HG03025 (cell line): ENCODE measurements around the gene CFAP74.
"Not testable (repeated sequence)": the region's sequence is repeated elsewhere in the genome, so short reads cannot be mapped to it uniquely, and the experiment has no call there.

ENCODE experiments used
- ATAC-seq: cut with Tn5 transposase; IDR thresholded peaks from one replicate; pipeline ENCODE4 v1.9.1; 2021; ENCODE audit warnings: mild to moderate bottlenecking, moderate library complexity; ENCODE audit not compliant: unreplicated experiment, low FRiP score

Gene CFAP74

GRCh38 chr1:1989789-1990188 lies 13.8 kb downstream of the CFAP74 start:
- ATAC-seq = no peak

GRCh38 chr1:1989102-1989542 lies 14.5 kb downstream of the CFAP74 start:
- ATAC-seq = no peak

- ATAC-seq = no peak
These were observed 15.3 kb downstream of the CFAP74 start for GRCh38 chr1:1988061-1988945.

GRCh38 chr1:1987142-1987510 lies 16.5 kb downstream of the CFAP74 start:
- no peak for ATAC-seq

GRCh38 chr1:1986451-1987141 lies 17.0 kb downstream of the CFAP74 start:
- no peak for ATAC-seq

- ATAC-seq = no peak
These were observed 18.1 kb downstream of the CFAP74 start for GRCh38 chr1:1985375-1986050.

GRCh38 chr1:1984560-1985070 lies 19.0 kb downstream of the CFAP74 start:
- ATAC-seq = no peak

GRCh38 chr1:1982379-1983232 lies 21.0 kb downstream of the CFAP74 start:
- ATAC-seq = no peak

- not testable (repeated sequence) for ATAC-seq
These were observed 21.8 kb downstream of the CFAP74 start for GRCh38 chr1:1981631-1982327.

- ATAC-seq = no peak
These were observed 22.5 kb downstream of the CFAP74 start for GRCh38 chr1:1981142-1981500.

- ATAC-seq = no peak
These were observed 23.0 kb downstream of the CFAP74 start for GRCh38 chr1:1980467-1981141.

GRCh38 chr1:1979482-1980165 lies 24.0 kb downstream of the CFAP74 start:
- ATAC-seq = no peak

GRCh38 chr1:1978690-1979481 lies 24.7 kb downstream of the CFAP74 start:
- not testable (repeated sequence) for ATAC-seq

GRCh38 chr1:1978108-1978507 lies 25.5 kb downstream of the CFAP74 start:
- no peak for ATAC-seq

- ATAC-seq = no peak
These were observed 27.6 kb downstream of the CFAP74 start for GRCh38 chr1:1976031-1976430.

- ATAC-seq = no peak
These were observed 28.1 kb downstream of the CFAP74 start for GRCh38 chr1:1975535-1975934.

GRCh38 chr1:1974834-1975233 lies 28.8 kb downstream of the CFAP74 start:
- no peak for ATAC-seq
